Neural progenitor cell (in vitro differentiated cells): ENCODE measurements around the gene OR8B8. TPM values are rescaled to one million over a fixed set of nuclear protein-coding genes. Genes with fewer than 3 reads are reported as not detected.
"Not testable (repeated sequence)": the region's sequence is repeated elsewhere in the genome, so short reads cannot be mapped to it uniquely, and the experiment has no call there.

Experiments used
- DNase-seq: peaks from one replicate; pipeline ENCODE4 v3.0.0-alpha.2; 2016; ENCODE audit warnings: low spot score
- H2AFZ ChIP-seq: fragments of 200-600 bp; sonication (generic); replicated peaks from 2 replicates; pipeline ENCODE4 v1.6.1; 2016; ENCODE audit warnings: antibody characterized with exemption
- H3F3A ChIP-seq: fragments of 200-600 bp; sonication (generic); 2 replicates; pipeline ENCODE4 v1.6.1; 2016; ENCODE audit warnings: antibody characterized with exemption, low read depth
- H3K27ac ChIP-seq: fragments of 200-600 bp; sonication (generic); 2 replicates; pipeline ENCODE4 v1.5.1; 2016; ENCODE audit warnings: mild to moderate bottlenecking
- H3K27me3 ChIP-seq: fragments of 200-600 bp; sonication (generic); 2 replicates; pipeline ENCODE4 v1.6.1; 2016; ENCODE audit warnings: mild to moderate bottlenecking, moderate library complexity
- H3K36me3 ChIP-seq: fragments of 200-600 bp; sonication (generic); 2 replicates; pipeline ENCODE4 v1.5.1; 2016
- H3K4me1 ChIP-seq: fragments of 200-600 bp; sonication (generic); 2 replicates; pipeline ENCODE4 v1.6.1; 2016; ENCODE audit warnings: mixed run types
- H3K4me2 ChIP-seq: fragments of 200-600 bp; sonication (generic); 2 replicates; pipeline ENCODE4 v1.6.1; 2016
- H3K4me3 ChIP-seq: fragments of 200-600 bp; sonication (generic); 2 replicates; pipeline ENCODE4 v1.5.1; 2016
- H3K79me2 ChIP-seq: fragments of 200-600 bp; sonication (generic); 2 replicates; pipeline ENCODE4 v1.6.1; 2016; ENCODE audit warnings: low read depth
- H3K9ac ChIP-seq: fragments of 200-600 bp; sonication (generic); 2 replicates; pipeline ENCODE4 v1.6.1; 2016
- H3K9me3 ChIP-seq: fragments of 200-600 bp; sonication (generic); 2 replicates; pipeline ENCODE4 v1.5.1; 2016; ENCODE audit warnings: low read depth
- H4K20me1 ChIP-seq: fragments of 200-600 bp; sonication (generic); 2 replicates; pipeline ENCODE4 v1.6.1; 2016; ENCODE audit warnings: low read depth
- H3K27ac Mint-ChIP-seq: 3 replicates; pipeline ENCODE4 v1.8.0; 2021; ENCODE audit warnings: mixed read lengths
- H3K27me3 Mint-ChIP-seq: 2 replicates; pipeline ENCODE4 v1.8.0; 2022; ENCODE audit warnings: low read depth, mild to moderate bottlenecking, inconsistent platforms, moderate library complexity, mixed read lengths; ENCODE audit not compliant: insufficient read depth
- H3K36me3 Mint-ChIP-seq: 3 replicates; pipeline ENCODE4 v1.8.0; 2021; ENCODE audit warnings: mixed read lengths
- H3K4me1 Mint-ChIP-seq: 3 replicates; pipeline ENCODE4 v1.8.0; 2021; ENCODE audit warnings: mixed read lengths
- H3K4me3 Mint-ChIP-seq: 3 replicates; pipeline ENCODE4 v1.8.0; 2021; ENCODE audit warnings: mild to moderate bottlenecking, moderate library complexity, mixed read lengths
- H3K9me3 Mint-ChIP-seq: 3 replicates; pipeline ENCODE4 v1.8.0; 2020; ENCODE audit warnings: mixed read lengths
- EZH2 ChIP-seq: fragments of 200-600 bp; sonication (generic); IDR thresholded peaks from 2 replicates; pipeline ENCODE4 v1.6.1; 2017; ENCODE audit warnings: antibody characterized with exemption, mild to moderate bottlenecking, moderate library complexity
- EZH2phosphoT487 ChIP-seq: fragments of 200-600 bp; sonication (generic); IDR thresholded peaks from 2 replicates; pipeline ENCODE4 v1.6.1; 2017; ENCODE audit warnings: antibody characterized with exemption
- total RNA-seq: library from RNA; depleted of rRNA; stranded (reverse); fragments of >200 nt; gene quantifications from 2 replicates; pipeline ENCODE4 v1.2.3, GENCODE V29; 2015; ENCODE audit warnings: low replicate concordance
- TF ChIP-seq, protein P1 (sequence below): fragments of 200-600 bp; sonication (generic); IDR thresholded peaks from 2 replicates; pipeline ENCODE4 v1.5.1; 2017; ENCODE audit warnings: antibody characterized with exemption, mild to moderate bottlenecking

OR8B8 gene
- total RNA-seq, 1 donor from 2014 or later, result not detected

DNA sequence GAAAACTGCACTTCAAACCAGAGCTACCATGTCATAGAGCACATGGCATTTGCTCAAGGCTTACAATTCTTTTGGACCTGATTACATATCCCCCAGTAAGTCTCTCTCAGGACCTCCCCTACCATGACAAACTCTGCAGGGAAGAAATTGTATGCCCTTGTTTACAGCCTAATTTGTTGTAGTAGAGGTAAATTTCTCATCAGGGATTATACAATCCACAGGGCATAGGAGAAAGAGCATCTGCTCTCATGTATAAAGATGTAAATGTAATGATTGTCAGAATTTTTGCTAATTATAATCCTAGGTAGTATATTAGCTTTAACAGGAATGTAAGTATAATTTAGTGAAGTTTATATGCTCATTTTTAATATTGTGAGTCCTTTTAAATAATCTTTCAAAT lies 46.6 kb downstream of the OR8B8 start, which contains the start of gene OR8B3:
OR8B3 (minus strand) TSS at position 101 of the 400 bp plus-strand sequence. CDS start 1,673 bp downstream, outside the sequence.
- peaks cover 3% of the 10 kb centered on the region for H3K4me1 Mint-ChIP-seq
- H3K4me3 Mint-ChIP-seq, result no peak within 1 kb of the TSS
- H3K4me3 ChIP-seq, result no peak within 1 kb of the TSS
- H3F3A ChIP-seq, result no peaks in the 10 kb centered on the region
- H3K4me1 ChIP-seq, result no peaks in the 10 kb centered on the region
- TF ChIP-seq, protein P1, sequence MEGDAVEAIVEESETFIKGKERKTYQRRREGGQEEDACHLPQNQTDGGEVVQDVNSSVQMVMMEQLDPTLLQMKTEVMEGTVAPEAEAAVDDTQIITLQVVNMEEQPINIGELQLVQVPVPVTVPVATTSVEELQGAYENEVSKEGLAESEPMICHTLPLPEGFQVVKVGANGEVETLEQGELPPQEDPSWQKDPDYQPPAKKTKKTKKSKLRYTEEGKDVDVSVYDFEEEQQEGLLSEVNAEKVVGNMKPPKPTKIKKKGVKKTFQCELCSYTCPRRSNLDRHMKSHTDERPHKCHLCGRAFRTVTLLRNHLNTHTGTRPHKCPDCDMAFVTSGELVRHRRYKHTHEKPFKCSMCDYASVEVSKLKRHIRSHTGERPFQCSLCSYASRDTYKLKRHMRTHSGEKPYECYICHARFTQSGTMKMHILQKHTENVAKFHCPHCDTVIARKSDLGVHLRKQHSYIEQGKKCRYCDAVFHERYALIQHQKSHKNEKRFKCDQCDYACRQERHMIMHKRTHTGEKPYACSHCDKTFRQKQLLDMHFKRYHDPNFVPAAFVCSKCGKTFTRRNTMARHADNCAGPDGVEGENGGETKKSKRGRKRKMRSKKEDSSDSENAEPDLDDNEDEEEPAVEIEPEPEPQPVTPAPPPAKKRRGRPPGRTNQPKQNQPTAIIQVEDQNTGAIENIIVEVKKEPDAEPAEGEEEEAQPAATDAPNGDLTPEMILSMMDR, result no peak
- TF ChIP-seq EZH2 (no peak), EZH2phosphoT487 (no peak)
- H3K9ac ChIP-seq, result no peak within 1 kb of the TSS
- no peak within 1 kb of the TSS for H2AFZ ChIP-seq
- no peaks in the 10 kb centered on the region for H3K79me2 ChIP-seq
- H3K27me3 Mint-ChIP-seq, result peaks cover 3% of the 10 kb centered on the region
- H3K4me2 ChIP-seq, result no peak within 1 kb of the TSS
- DNase-seq, result no peak
- H3K27ac Mint-ChIP-seq, result no peak within 1 kb of the TSS
- peaks cover 5% of the 10 kb centered on the region for H3K9me3 Mint-ChIP-seq
- H3K27ac ChIP-seq, result no peak within 1 kb of the TSS
- no peaks in the 10 kb centered on the region for H3K9me3 ChIP-seq
- H3K36me3 ChIP-seq, result no peaks in the 10 kb centered on the region
- H4K20me1 ChIP-seq, result no peaks in the 10 kb centered on the region
- no peaks in the 10 kb centered on the region for H3K27me3 ChIP-seq
- peaks cover 3% of the 10 kb centered on the region for H3K36me3 Mint-ChIP-seq

DNA sequence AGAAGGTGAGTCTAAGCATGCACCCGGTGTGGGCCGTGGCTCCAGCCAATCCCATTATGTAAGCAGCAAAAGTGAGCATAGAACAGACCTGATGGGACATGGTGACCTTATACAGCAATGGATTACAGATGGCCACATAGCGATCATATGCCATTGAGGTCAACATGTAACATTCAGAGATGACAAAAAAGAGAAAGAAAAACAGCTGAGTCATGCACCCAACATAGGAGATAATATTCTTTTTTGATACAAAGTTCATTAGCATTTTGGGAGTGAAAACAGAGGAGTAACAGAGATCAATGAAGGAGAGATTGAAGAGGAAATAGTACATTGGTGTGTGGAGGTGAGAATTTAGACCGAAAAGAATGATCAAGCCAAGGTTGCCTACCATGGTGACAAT lies 48.6 kb downstream of the OR8B8 start:
- not testable (repeated sequence) for H3K4me1 ChIP-seq, H3K79me2 ChIP-seq, H3K4me3 Mint-ChIP-seq, H3K4me3 ChIP-seq, DNase-seq, H3F3A ChIP-seq, H3K9me3 ChIP-seq, H3K9me3 Mint-ChIP-seq, H2AFZ ChIP-seq, H3K4me2 ChIP-seq, H3K27me3 Mint-ChIP-seq, H3K9ac ChIP-seq, H3K27ac ChIP-seq, H3K27me3 ChIP-seq, H3K36me3 Mint-ChIP-seq, H3K4me1 Mint-ChIP-seq, H3K27ac Mint-ChIP-seq, H4K20me1 ChIP-seq, H3K36me3 ChIP-seq

DNA sequence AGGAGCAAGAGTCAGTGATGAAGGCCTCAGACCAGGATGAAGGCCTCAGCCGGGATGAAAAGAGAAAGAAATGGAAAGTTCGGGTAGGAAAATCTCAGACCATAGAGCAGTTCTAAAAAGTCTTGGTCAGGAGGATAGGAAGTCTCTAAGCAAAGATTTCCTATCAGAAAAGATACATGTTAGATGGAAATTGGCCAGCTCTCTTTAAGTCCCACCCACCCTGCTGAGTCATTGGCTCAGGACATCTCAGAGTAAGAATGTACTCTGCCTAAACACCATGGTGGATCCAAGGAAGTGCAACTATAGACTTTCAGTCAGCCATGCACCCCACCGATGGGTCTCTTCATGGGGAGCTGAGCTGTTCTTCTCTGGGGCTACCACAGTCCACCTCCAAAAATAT lies 51.1 kb downstream of the OR8B8 start:
- Histone ChIP-seq H4K20me1 (no peaks in the 10 kb centered on the region), H2AFZ (no peak overlapping the region), H3K36me3 (no peaks in the 10 kb centered on the region), H3F3A (no peaks in the 10 kb centered on the region), H3K4me3 (no peak overlapping the region), H3K4me1 (no peaks in the 10 kb centered on the region), H3K4me2 (no peak overlapping the region), H3K9ac (no peak overlapping the region), H3K9me3 (no peaks in the 10 kb centered on the region), H3K27ac (no peak overlapping the region), H3K79me2 (no peaks in the 10 kb centered on the region), H3K27me3 (no peaks in the 10 kb centered on the region)
- H3K36me3 Mint-ChIP-seq, result no peaks in the 10 kb centered on the region
- H3K27me3 Mint-ChIP-seq, result peaks cover 3% of the 10 kb centered on the region
- no peaks in the 10 kb centered on the region for H3K9me3 Mint-ChIP-seq
- no peaks in the 10 kb centered on the region for H3K4me1 Mint-ChIP-seq
- no peak overlapping the region for H3K27ac Mint-ChIP-seq
- DNase-seq, result no peak
- no peak overlapping the region for H3K4me3 Mint-ChIP-seq
- TF ChIP-seq EZH2, result no peak
- TF ChIP-seq, protein P1, result no peak
- no peak for TF ChIP-seq EZH2phosphoT487

Other genes with a start within 250 kb of the OR8B8 start
- gene OR8G1, start 204.6 kb downstream of the OR8B8 start, total RNA-seq, result not detected in 2 replicates
- gene OR8G5, start 189.3 kb downstream of the OR8B8 start, total RNA-seq, result not detected in 2 replicates
- not detected in 2 replicates for gene OR8D1, start 131.7 kb downstream of the OR8B8 start, total RNA-seq
- not detected in 2 replicates for gene OR8D2, start 125.5 kb downstream of the OR8B8 start, total RNA-seq
- not detected in 2 replicates for gene OR8B2, start 61.2 kb downstream of the OR8B8 start, total RNA-seq
- not detected in 2 replicates for gene OR8B3, start 46.7 kb downstream of the OR8B8 start, total RNA-seq
- not detected in 2 replicates for gene OR8B4, start 20.8 kb downstream of the OR8B8 start, total RNA-seq
- not detected in 2 replicates for gene OR8B12, start 98.0 kb upstream of the OR8B8 start, total RNA-seq
- gene OR8A1, start 124.3 kb upstream of the OR8B8 start, total RNA-seq, result not detected in 2 replicates
- gene PANX3, start 165.7 kb upstream of the OR8B8 start, total RNA-seq, result not detected in 2 replicates
- 18.9 and 20.7 TPM in 2 replicates for gene TBRG1, start 177.2 kb upstream of the OR8B8 start, total RNA-seq
- 3.6 and 4.9 TPM in 2 replicates for gene SIAE, start 228.0 kb upstream of the OR8B8 start, total RNA-seq
- 53.3 and 67.2 TPM in 2 replicates for gene SPA17, start 228.2 kb upstream of the OR8B8 start, total RNA-seq